ENCODE measurements around the gene SBNO2.
A peak's percentile ranks its signal among the peaks of the same experiment; 100 is the strongest.

SBNO2 gene

DNA sequence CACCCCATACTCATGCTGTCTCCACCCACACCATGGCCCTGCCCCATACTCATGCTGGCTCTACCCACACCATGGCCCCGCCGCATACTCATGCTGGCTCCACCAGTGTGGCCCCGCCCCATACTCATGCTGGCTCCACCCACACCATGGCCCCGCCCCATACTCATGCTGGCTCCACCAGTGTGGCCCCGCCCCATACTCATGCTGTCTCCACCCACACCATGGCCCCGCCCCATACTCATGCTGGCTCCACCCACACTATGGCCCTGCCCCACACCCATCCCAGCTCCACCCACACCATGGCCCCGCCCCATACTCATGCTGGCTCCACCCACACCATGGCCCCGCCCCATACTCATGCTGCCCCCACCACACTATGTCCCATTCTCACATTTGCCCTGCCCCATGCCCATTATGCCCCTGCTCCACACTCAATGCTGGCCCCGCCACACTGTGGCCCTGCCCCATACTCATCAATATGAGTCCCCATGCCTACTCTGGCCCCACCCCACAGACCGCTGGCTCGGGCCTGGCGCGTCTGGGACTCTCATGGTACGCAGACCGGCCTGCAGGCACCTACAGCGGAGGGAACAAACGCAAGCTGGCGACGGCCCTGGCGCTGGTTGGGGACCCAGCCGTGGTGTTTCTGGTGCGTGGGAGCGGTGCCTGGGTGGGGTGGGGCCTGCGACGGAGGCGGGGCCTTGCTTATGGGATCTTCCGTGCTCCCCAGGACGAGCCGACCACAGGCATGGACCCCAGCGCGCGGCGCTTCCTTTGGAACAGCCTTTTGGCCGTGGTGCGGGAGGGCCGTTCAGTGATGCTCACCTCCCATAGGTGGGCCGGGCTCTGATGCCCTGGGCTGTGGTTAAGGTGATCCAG is 110.8 kb downstream of the SBNO2 start:
- H4K20me1 ChIP-seq (ENCODE audit: insufficient read depth, low read length), result no peaks in the 10 kb centered on the region
- no peaks in the 10 kb centered on the region for H3K9me3 ChIP-seq (replicated peaks; ENCODE audit: insufficient read depth, low read length)
- H3K4me1 ChIP-seq (ENCODE audit: low read length), result peaks cover 17% of the 10 kb centered on the region; the same call in 1 of the 2 replicates
- no peak for TF ChIP-seq EZH2phosphoT487 (IDR thresholded peaks at IDR 0.05; ENCODE audit: low read length)
- TF ChIP-seq EZH2 (optimal IDR thresholded peaks at IDR 0.05; ENCODE audit: low read depth, low read length), result no peak
- TF ChIP-seq, protein P1, sequence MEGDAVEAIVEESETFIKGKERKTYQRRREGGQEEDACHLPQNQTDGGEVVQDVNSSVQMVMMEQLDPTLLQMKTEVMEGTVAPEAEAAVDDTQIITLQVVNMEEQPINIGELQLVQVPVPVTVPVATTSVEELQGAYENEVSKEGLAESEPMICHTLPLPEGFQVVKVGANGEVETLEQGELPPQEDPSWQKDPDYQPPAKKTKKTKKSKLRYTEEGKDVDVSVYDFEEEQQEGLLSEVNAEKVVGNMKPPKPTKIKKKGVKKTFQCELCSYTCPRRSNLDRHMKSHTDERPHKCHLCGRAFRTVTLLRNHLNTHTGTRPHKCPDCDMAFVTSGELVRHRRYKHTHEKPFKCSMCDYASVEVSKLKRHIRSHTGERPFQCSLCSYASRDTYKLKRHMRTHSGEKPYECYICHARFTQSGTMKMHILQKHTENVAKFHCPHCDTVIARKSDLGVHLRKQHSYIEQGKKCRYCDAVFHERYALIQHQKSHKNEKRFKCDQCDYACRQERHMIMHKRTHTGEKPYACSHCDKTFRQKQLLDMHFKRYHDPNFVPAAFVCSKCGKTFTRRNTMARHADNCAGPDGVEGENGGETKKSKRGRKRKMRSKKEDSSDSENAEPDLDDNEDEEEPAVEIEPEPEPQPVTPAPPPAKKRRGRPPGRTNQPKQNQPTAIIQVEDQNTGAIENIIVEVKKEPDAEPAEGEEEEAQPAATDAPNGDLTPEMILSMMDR (IDR thresholded peaks at IDR 0.05; ENCODE audit: low read length), result no peak
- no peak overlapping the region for H3K27ac ChIP-seq (ENCODE audit: low read length)
- peak; percentile 73 for DNase-seq
- H3K4me2 ChIP-seq (ENCODE audit: low read depth, low read length), result no peak overlapping the region
- H3K9ac ChIP-seq (ENCODE audit: low read length), result no peak overlapping the region
- H3K36me3 ChIP-seq (replicated peaks; ENCODE audit: insufficient read depth, low read length), result no peaks in the 10 kb centered on the region
- H3K27me3 ChIP-seq (replicated peaks; ENCODE audit: insufficient read depth, low read length), result no peaks in the 10 kb centered on the region
- no peak overlapping the region for H2AFZ ChIP-seq (ENCODE audit: low read length)
- H3K79me2 ChIP-seq (ENCODE audit: low read length), result peaks cover 17% of the 10 kb centered on the region
- H3K4me3 ChIP-seq (ENCODE audit: low read length), result no peak overlapping the region
- no peaks in the 10 kb centered on the region for H3K9me2 ChIP-seq (replicated peaks; ENCODE audit: insufficient read depth, low read length)
- peaks cover 43% of the 10 kb centered on the region for H3F3A ChIP-seq (ENCODE audit: insufficient read depth, low read length)

DNA sequence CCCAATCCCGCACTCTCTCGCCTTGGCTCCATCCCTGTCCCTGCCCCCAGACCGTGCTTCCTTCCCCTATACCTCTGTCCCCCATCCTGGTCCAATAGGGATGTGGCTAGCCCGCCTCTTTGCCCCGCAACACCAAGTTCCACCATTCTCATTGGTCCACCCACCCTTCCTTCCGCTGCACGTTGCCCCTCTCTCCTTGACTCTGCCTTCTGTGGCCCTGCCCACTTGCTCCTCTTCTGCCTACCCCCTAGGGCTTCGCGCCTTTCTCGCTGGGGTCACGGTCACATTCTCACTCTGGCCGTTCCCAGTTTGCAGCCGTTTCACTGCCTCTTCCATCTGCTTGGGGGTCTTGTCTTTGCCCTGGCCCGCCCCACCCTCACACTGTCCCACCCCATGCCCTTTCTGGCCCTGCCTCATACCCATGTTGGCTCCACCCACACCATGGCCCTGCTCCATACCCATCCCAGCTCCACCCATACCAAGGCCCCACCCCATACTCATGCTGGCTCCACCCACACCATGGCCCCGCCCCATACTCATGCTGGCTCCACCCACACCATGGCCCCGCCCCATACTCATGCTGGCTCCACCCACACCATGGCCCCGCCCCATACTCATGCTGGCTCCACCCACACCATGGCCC is 111.6 kb downstream of the SBNO2 start:
- peaks cover 35% of the 10 kb centered on the region for H3F3A ChIP-seq (ENCODE audit: insufficient read depth, low read length)
- DNase-seq, result no peak
- no peak overlapping the region for H2AFZ ChIP-seq (ENCODE audit: low read length)
- TF ChIP-seq, protein P1 (IDR thresholded peaks at IDR 0.05; ENCODE audit: low read length), result no peak
- TF ChIP-seq EZH2 (optimal IDR thresholded peaks at IDR 0.05; ENCODE audit: low read depth, low read length) (no peak), EZH2phosphoT487 (IDR thresholded peaks at IDR 0.05; ENCODE audit: low read length) (no peak)
- peaks cover 17% of the 10 kb centered on the region; the same call in 1 of the 2 replicates for H3K4me1 ChIP-seq (ENCODE audit: low read length)
- no peak overlapping the region for H3K27ac ChIP-seq (ENCODE audit: low read length)
- H4K20me1 ChIP-seq (ENCODE audit: insufficient read depth, low read length), result no peaks in the 10 kb centered on the region
- H3K9ac ChIP-seq (ENCODE audit: low read length), result no peak overlapping the region
- no peaks in the 10 kb centered on the region for H3K9me2 ChIP-seq (replicated peaks; ENCODE audit: insufficient read depth, low read length)
- no peaks in the 10 kb centered on the region for H3K27me3 ChIP-seq (replicated peaks; ENCODE audit: insufficient read depth, low read length)
- H3K36me3 ChIP-seq (replicated peaks; ENCODE audit: insufficient read depth, low read length), result no peaks in the 10 kb centered on the region
- no peaks in the 10 kb centered on the region for H3K9me3 ChIP-seq (replicated peaks; ENCODE audit: insufficient read depth, low read length)
- H3K4me3 ChIP-seq (ENCODE audit: low read length), result no peak overlapping the region
- H3K4me2 ChIP-seq (ENCODE audit: low read depth, low read length), result no peak overlapping the region
- H3K79me2 ChIP-seq (ENCODE audit: low read length), result peaks cover 10% of the 10 kb centered on the region

DNA sequence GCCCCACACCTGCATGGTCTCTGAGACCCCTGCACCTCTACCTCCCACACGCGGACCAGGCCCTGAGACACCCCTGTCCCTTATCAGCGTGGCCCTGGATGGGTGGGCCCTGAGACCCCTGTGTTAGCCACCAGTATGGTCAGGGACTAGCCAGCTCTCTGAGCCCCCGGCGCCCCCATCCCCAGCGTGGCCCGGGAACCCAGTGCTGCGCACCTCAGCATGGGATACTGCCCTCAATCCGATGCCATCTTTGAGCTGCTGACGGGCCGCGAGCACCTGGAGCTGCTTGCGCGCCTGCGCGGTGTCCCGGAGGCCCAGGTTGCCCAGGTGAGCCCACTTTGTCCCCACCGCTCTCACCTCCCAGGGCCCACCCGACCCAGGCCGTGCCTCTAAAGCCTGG is 112.1 kb downstream of the SBNO2 start:
- H2AFZ ChIP-seq (ENCODE audit: low read length), result no peak overlapping the region
- no peaks in the 10 kb centered on the region for H3K36me3 ChIP-seq (replicated peaks; ENCODE audit: insufficient read depth, low read length)
- H3K4me2 ChIP-seq (ENCODE audit: low read depth, low read length), result no peak overlapping the region
- peaks cover 31% of the 10 kb centered on the region for H3F3A ChIP-seq (ENCODE audit: insufficient read depth, low read length)
- no peaks in the 10 kb centered on the region for H3K9me2 ChIP-seq (replicated peaks; ENCODE audit: insufficient read depth, low read length)
- H3K9me3 ChIP-seq (replicated peaks; ENCODE audit: insufficient read depth, low read length), result no peaks in the 10 kb centered on the region
- no peak overlapping the region for H3K9ac ChIP-seq (ENCODE audit: low read length)
- H3K4me1 ChIP-seq (ENCODE audit: low read length), result peaks cover 17% of the 10 kb centered on the region; the same call in 1 of the 2 replicates
- TF ChIP-seq, protein P1 (IDR thresholded peaks at IDR 0.05; ENCODE audit: low read length), result no peak
- H3K4me3 ChIP-seq (ENCODE audit: low read length), result no peak overlapping the region
- H3K79me2 ChIP-seq (ENCODE audit: low read length), result peaks cover 4% of the 10 kb centered on the region
- no peak for DNase-seq
- no peaks in the 10 kb centered on the region for H3K27me3 ChIP-seq (replicated peaks; ENCODE audit: insufficient read depth, low read length)
- no peak overlapping the region for H3K27ac ChIP-seq (ENCODE audit: low read length)
- no peaks in the 10 kb centered on the region for H4K20me1 ChIP-seq (ENCODE audit: insufficient read depth, low read length)
